ENCODE results near the gene PRIMA1. TPM values are rescaled to one million over a fixed set of nuclear protein-coding genes. Genes with fewer than 3 reads are reported as not detected.

PRIMA1 gene
- total RNA-seq, 1 experiment from 2014 or later, result not detected

DNA sequence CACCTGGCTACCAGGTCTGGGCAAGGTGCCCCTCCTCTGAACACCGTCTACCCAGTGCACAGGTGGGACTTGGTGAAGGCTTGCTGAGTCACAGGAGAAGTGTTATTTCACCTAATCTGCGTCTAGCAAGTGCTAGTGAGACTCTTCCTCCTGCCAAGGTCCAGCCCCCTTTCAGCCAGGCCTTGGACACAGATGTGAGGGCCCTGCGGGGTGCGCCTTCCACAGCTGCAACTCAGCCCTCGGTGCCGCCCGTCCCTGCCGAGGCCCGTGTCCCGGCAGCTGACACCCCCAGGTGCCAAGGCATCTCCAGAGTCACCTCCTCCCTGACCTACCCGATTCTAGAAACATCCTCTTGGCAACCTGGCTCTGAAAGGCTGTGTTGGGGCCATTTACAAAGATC lies 55.1 kb downstream of the PRIMA1 start:
- Mint-ChIP-seq H3K36me3 (ENCODE audit: insufficient read depth, unreplicated experiment) (peaks cover 3% of the 10 kb centered on the region), H3K27ac (ENCODE audit: unreplicated experiment) (no peak overlapping the region)
- intact Hi-C loops (cut with micrococcal nuclease; ENCODE audit: unreplicated experiment), result loop anchor here (10.0 kb wide), 1 partner anchor 162 kb away; no protein-coding TSS in a partner anchor

DNA sequence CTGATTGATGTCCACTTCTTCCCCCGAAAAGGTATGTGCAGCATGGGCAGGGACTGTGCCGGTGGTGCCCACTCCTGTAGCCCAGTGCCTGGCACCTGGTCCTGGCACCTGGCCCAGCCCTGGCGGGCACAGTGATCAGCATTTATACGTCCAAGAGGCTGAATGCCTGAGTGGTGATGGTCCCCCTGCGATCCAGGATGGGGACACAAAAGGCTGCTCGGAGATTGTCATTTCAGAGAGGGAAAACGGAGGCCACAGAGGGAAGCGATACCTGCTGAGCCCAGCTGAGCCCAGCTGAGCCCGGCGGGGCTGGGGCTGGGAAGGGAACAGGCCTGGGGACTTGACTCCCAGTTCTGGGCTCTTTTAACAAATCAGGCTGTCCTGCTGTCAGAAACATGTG lies 55.8 kb downstream of the PRIMA1 start:
- H3K4me1 Mint-ChIP-seq (ENCODE audit: low read depth, unreplicated experiment), result no peaks in the 10 kb centered on the region
- H3K36me3 Mint-ChIP-seq (ENCODE audit: insufficient read depth, unreplicated experiment), result peaks cover 3% of the 10 kb centered on the region
- BruUV-seq (replicated peaks), result no TSS peak
- no peaks in the 10 kb centered on the region for H3K9me3 Mint-ChIP-seq (ENCODE audit: low read depth, unreplicated experiment)
- peaks cover 83% of the 10 kb centered on the region for H3K27me3 Mint-ChIP-seq (ENCODE audit: unreplicated experiment)
- H3K4me3 Mint-ChIP-seq (ENCODE audit: low read depth, unreplicated experiment), result no peak overlapping the region
- intact Hi-C loops (cut with micrococcal nuclease; ENCODE audit: unreplicated experiment), result loop anchor here (10.0 kb wide), 1 partner anchor 162 kb away; no protein-coding TSS in a partner anchor
- no peak overlapping the region for H3K27ac Mint-ChIP-seq (ENCODE audit: unreplicated experiment)
- TF ChIP-seq, protein P1, sequence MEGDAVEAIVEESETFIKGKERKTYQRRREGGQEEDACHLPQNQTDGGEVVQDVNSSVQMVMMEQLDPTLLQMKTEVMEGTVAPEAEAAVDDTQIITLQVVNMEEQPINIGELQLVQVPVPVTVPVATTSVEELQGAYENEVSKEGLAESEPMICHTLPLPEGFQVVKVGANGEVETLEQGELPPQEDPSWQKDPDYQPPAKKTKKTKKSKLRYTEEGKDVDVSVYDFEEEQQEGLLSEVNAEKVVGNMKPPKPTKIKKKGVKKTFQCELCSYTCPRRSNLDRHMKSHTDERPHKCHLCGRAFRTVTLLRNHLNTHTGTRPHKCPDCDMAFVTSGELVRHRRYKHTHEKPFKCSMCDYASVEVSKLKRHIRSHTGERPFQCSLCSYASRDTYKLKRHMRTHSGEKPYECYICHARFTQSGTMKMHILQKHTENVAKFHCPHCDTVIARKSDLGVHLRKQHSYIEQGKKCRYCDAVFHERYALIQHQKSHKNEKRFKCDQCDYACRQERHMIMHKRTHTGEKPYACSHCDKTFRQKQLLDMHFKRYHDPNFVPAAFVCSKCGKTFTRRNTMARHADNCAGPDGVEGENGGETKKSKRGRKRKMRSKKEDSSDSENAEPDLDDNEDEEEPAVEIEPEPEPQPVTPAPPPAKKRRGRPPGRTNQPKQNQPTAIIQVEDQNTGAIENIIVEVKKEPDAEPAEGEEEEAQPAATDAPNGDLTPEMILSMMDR (IDR thresholded peaks at IDR 0.05; ENCODE audit: unreplicated experiment), result no peak
- CTCF ChIA-PET, result no interaction called here
- no peak for DNase-seq

More for the DNA sequence above, 55.1 kb downstream of the PRIMA1 start:
- TF ChIP-seq, protein P1 (IDR thresholded peaks at IDR 0.05; ENCODE audit: unreplicated experiment), result no peak
- H3K27me3 Mint-ChIP-seq (ENCODE audit: unreplicated experiment), result peaks cover 83% of the 10 kb centered on the region
- no peaks in the 10 kb centered on the region for H3K4me1 Mint-ChIP-seq (ENCODE audit: low read depth, unreplicated experiment)
- peak; percentile 4 for DNase-seq
- CTCF ChIA-PET, result no interaction called here
- no peak overlapping the region for H3K4me3 Mint-ChIP-seq (ENCODE audit: low read depth, unreplicated experiment)
- no TSS peak for BruUV-seq (replicated peaks)
- H3K9me3 Mint-ChIP-seq (ENCODE audit: low read depth, unreplicated experiment), result no peaks in the 10 kb centered on the region

DNA sequence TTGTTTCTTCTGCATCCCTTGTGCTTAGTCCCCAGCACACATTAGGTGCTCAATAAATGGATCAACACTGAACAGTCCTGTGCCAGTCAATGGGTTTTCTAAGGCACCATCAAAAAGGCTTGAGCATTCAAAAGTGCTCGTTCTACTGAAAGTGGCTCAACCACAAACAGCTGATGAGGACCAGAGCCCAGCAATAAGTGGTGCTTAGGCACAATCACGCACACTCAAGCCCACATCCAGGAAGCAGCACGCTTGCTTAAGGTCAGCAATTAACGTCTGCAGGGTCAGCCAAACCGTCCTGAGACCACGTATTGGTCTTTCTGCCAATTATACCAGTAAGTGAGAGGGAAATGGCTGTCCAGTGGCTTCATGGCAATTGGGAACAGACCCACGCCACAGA lies 56.5 kb downstream of the PRIMA1 start:
- TF ChIP-seq, protein P1 (IDR thresholded peaks at IDR 0.05; ENCODE audit: unreplicated experiment), result no peak
- DNase-seq, result no peak
- intact Hi-C loops (cut with micrococcal nuclease; ENCODE audit: unreplicated experiment), result loop anchor here (10.0 kb wide), 1 partner anchor 163 kb away; no protein-coding TSS in a partner anchor
- H3K36me3 Mint-ChIP-seq (ENCODE audit: insufficient read depth, unreplicated experiment), result peaks cover 3% of the 10 kb centered on the region
- H3K27me3 Mint-ChIP-seq (ENCODE audit: unreplicated experiment), result peaks cover 83% of the 10 kb centered on the region
- no peak overlapping the region for H3K27ac Mint-ChIP-seq (ENCODE audit: unreplicated experiment)
- H3K4me1 Mint-ChIP-seq (ENCODE audit: low read depth, unreplicated experiment), result no peaks in the 10 kb centered on the region
- H3K9me3 Mint-ChIP-seq (ENCODE audit: low read depth, unreplicated experiment), result no peaks in the 10 kb centered on the region
- no TSS peak for BruUV-seq (replicated peaks)
- no peak overlapping the region for H3K4me3 Mint-ChIP-seq (ENCODE audit: low read depth, unreplicated experiment)
- CTCF ChIA-PET, result no interaction called here

DNA sequence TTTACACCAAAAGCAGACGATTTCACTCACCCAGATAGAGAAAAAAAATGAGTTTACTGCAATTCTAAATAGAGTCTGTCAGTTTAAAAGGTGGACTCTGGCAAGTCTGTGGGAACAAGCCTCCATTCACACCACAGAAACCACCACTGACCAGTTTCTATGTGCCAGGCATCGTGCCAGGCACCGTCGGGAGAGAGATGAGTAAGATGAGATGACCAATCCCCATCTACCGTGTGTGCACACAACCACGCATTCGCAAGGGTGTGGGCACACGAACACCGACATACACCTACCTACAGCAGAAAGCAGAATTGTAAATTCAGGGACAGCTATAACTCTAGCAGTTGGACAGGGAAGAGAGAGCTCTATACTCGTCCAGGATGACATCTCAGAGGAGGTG lies 58.3 kb downstream of the PRIMA1 start:
- Mint-ChIP-seq H3K9me3 (ENCODE audit: low read depth, unreplicated experiment) (no peaks in the 10 kb centered on the region), H3K27me3 (ENCODE audit: unreplicated experiment) (peaks cover 75% of the 10 kb centered on the region), H3K36me3 (ENCODE audit: insufficient read depth, unreplicated experiment) (peaks cover 3% of the 10 kb centered on the region), H3K4me3 (ENCODE audit: low read depth, unreplicated experiment) (no peak overlapping the region), H3K27ac (ENCODE audit: unreplicated experiment) (no peak overlapping the region), H3K4me1 (ENCODE audit: low read depth, unreplicated experiment) (no peaks in the 10 kb centered on the region)
- intact Hi-C loops (cut with micrococcal nuclease; ENCODE audit: unreplicated experiment), result loop anchor here (10.0 kb wide), 1 partner anchor 165 kb away; no protein-coding TSS in a partner anchor
- TF ChIP-seq, protein P1 (IDR thresholded peaks at IDR 0.05; ENCODE audit: unreplicated experiment), result no peak
- DNase-seq, result no peak
- CTCF ChIA-PET, result no interaction called here
- no TSS peak for BruUV-seq (replicated peaks)

Data from Calu3 (cell line).